ENCODE results near the gene AOAH. TPM values are rescaled to one million over a fixed set of nuclear protein-coding genes. Genes with fewer than 3 reads are reported as not detected.

Gene AOAH
- total RNA-seq, 4 donors from 2014 or later, result 1.1 to 4.8 (median 1.6) TPM

DNA sequence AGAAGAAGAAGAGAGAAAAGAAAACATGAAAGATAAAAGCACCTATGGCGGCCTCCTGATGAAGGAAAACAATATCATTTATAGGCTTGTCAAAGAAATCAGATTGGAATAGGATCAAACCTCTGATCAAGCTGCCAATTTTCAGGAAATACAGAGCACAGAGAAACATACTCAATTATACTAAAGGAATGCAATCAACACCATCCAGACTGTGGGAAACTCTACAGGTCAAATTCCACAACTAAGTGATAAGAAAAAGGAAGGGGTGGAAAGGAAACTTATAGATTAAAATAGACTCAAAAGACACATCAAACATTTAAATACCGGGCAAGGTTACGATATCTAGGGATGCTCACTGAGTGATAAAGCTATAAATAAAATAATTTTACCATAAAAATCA is 39.3 kb downstream of the AOAH start:
- WGBS, result 50% methylated on average over 3 of the region's 3 CpGs
- H3K36me3 ChIP-seq, result no peaks in the 10 kb centered on the region
- H3K4me3 ChIP-seq, result no peak overlapping the region
- TF ChIP-seq, protein P1, sequence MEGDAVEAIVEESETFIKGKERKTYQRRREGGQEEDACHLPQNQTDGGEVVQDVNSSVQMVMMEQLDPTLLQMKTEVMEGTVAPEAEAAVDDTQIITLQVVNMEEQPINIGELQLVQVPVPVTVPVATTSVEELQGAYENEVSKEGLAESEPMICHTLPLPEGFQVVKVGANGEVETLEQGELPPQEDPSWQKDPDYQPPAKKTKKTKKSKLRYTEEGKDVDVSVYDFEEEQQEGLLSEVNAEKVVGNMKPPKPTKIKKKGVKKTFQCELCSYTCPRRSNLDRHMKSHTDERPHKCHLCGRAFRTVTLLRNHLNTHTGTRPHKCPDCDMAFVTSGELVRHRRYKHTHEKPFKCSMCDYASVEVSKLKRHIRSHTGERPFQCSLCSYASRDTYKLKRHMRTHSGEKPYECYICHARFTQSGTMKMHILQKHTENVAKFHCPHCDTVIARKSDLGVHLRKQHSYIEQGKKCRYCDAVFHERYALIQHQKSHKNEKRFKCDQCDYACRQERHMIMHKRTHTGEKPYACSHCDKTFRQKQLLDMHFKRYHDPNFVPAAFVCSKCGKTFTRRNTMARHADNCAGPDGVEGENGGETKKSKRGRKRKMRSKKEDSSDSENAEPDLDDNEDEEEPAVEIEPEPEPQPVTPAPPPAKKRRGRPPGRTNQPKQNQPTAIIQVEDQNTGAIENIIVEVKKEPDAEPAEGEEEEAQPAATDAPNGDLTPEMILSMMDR (IDR thresholded peaks at IDR 0.05), result no peak
- DNase-seq (ENCODE audit: low spot score in 2 of 2), result no peak
- no peaks in the 10 kb centered on the region for H3K27me3 ChIP-seq
- H3K27ac ChIP-seq, result no peak overlapping the region
- H3K9me3 ChIP-seq, result no peaks in the 10 kb centered on the region
- H3K4me1 ChIP-seq, result no peaks in the 10 kb centered on the region

DNA sequence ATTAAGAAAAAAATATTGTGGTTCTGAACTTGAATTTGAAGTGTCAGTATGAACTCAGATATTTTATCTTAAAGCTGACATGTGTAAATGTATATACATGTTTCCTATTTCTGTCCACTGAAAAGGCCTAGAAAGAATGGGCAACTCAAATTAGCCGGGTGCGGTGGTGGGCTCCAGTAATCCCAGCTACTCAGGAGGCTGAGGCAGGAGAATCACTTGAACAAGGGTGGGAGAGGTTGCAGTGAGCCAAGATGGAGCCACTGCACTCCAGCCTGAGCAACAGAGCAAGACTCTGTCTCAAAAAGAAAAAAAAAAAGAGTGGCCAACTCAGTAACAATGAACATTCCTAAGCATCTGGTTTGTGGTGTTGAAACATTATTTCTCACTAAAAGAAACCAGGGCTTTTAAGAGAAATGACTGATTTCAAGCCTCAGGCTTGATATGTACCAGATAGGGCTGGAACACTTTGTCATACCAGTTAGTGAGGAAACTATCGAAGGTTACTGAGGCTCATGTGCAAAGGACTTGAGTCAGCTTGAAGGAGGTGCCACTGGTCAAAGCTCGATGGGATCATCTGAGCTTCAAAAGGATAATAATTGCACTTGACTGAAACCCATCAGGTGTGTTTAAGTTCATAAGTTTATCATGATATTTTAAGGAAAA is 40.5 kb downstream of the AOAH start:
- H3K27ac ChIP-seq, result no peak overlapping the region
- no peak overlapping the region for H3K4me3 ChIP-seq
- 70% methylated on average over 4 of the region's 4 CpGs for WGBS
- H3K27me3 ChIP-seq, result no peaks in the 10 kb centered on the region
- no peak for DNase-seq (ENCODE audit: low spot score in 2 of 2)
- no peaks in the 10 kb centered on the region for H3K36me3 ChIP-seq
- TF ChIP-seq POLR2AphosphoS5 (IDR thresholded peaks at IDR 0.05), result no peak
- TF ChIP-seq, protein P1 (IDR thresholded peaks at IDR 0.05), result no peak
- TF ChIP-seq POLR2A (IDR thresholded peaks at IDR 0.05), result no peak
- no peak for TF ChIP-seq EP300 (IDR thresholded peaks at IDR 0.05)
- H3K9me3 ChIP-seq, result no peaks in the 10 kb centered on the region
- H3K4me1 ChIP-seq, result no peaks in the 10 kb centered on the region

DNA sequence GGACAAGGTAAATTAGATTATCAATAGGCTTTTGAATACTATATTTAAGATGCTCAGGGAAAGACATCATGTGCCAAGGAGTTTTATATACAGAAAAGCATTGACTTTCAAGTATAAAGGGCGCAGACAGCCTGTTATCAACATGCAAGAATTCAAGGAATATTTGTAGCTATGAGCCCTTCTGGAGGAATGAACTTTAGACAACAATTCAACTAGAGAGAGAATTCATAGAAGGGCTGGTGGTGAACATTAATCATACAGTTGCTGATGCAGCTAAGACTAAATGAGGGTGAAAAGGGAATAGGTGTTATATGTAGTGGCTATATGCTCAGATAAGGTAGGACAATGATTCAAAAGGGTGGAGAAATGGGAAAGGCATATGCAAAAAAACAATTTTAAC is 41.2 kb downstream of the AOAH start:
- H3K4me1 ChIP-seq, result no peaks in the 10 kb centered on the region
- no peak overlapping the region for H3K4me3 ChIP-seq
- H3K9me3 ChIP-seq, result no peaks in the 10 kb centered on the region
- WGBS, result 75% methylated on average over 1 of the region's 1 CpG
- H3K27me3 ChIP-seq, result no peaks in the 10 kb centered on the region
- no peak for DNase-seq (ENCODE audit: low spot score in 2 of 2)
- no peak for TF ChIP-seq POLR2AphosphoS5 (IDR thresholded peaks at IDR 0.05)
- TF ChIP-seq POLR2A (IDR thresholded peaks at IDR 0.05), result no peak
- no peaks in the 10 kb centered on the region for H3K36me3 ChIP-seq
- no peak overlapping the region for H3K27ac ChIP-seq

DNA sequence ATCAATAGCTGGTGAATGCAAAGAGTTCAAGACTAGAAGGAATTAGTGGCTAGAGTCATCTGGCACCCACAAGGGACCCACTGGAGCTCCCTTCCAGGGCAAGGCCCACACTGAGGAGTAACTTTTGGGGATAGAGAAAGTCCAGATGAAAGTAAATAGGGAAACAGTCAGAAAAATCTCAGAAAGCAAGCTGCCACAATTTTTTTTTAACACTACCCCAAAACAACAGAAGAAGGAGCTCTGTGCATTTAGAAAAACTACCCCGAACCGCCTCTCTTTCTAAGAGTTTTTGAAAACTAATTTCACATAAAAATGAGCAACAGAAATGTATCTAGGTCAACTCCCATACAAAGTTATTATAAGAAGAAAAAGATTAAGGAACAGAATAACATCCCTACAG is 42.2 kb downstream of the AOAH start:
- WGBS, result 72% methylated on average over 2 of the region's 2 CpGs
- no peak for DNase-seq (ENCODE audit: low spot score in 2 of 2)

DNA sequence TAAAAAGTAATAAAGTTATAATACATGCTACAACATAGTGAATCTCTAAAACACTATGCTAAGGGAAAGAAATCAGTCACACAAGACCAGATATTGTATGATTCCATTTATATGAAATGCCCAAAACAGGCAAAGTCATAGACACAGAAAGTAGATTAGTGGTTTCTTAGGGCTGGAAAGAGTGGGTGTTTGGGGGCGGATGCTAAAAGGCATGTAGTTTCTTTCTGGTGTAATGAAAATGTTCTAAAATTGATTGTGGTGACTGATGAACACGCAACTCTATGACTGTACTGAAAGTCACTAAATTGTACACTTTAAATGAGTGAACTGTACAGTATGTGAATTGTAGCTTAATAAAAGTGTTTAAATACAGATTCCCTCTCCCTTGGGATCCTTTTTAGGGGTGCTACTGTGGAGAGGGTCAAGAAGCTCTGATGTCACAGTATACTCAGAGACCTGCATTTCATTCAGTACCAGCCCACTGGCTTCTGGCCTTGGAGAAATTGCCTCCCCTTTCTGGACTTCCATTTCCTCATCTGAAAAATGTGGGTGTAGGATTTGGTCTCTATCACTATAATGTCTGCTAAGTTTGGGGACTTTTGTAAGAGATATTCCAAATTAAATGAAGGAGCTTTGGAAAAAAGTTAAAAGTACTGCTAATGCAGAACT is 46.4 kb downstream of the AOAH start:
- WGBS, result 88% methylated on average over 2 of the region's 2 CpGs
- Histone ChIP-seq H3K27ac (no peak overlapping the region), H3K4me3 (no peak overlapping the region), H3K27me3 (no peaks in the 10 kb centered on the region), H3K36me3 (no peaks in the 10 kb centered on the region), H3K4me1 (no peaks in the 10 kb centered on the region), H3K9me3 (no peaks in the 10 kb centered on the region)
- TF ChIP-seq POLR2AphosphoS5 (IDR thresholded peaks at IDR 0.05) (no peak), POLR2A (IDR thresholded peaks at IDR 0.05) (no peak), EP300 (IDR thresholded peaks at IDR 0.05) (no peak)
- TF ChIP-seq, protein P1 (IDR thresholded peaks at IDR 0.05), result no peak
- no peak for DNase-seq (ENCODE audit: low spot score in 2 of 2)

More for the DNA sequence above, 42.2 kb downstream of the AOAH start:
- Histone ChIP-seq H3K4me3 (no peak overlapping the region), H3K4me1 (no peaks in the 10 kb centered on the region), H3K27me3 (no peaks in the 10 kb centered on the region), H3K9me3 (no peaks in the 10 kb centered on the region), H3K27ac (no peak overlapping the region), H3K36me3 (no peaks in the 10 kb centered on the region)
- no peak for TF ChIP-seq POLR2AphosphoS5 (IDR thresholded peaks at IDR 0.05)
- TF ChIP-seq EP300 (IDR thresholded peaks at IDR 0.05), result no peak
- TF ChIP-seq, protein P1 (IDR thresholded peaks at IDR 0.05), result no peak
- TF ChIP-seq POLR2A (IDR thresholded peaks at IDR 0.05), result no peak

Measured in suprapubic skin (tissue), 4 donors.